Skeletal muscle tissue (tissue), 4 donors: ENCODE data around the gene CGNL1. TPM values are rescaled to one million over a fixed set of nuclear protein-coding genes. Genes with fewer than 3 reads are reported as not detected.

Source experiments
- H3K27ac ChIP-seq: one replicate; pipeline ENCODE4 v1.7.0; 2013; ENCODE audit warnings: mild to moderate bottlenecking, low read depth, low read length, inconsistent platforms
- H3K27me3 ChIP-seq, 3 donors: one replicate each; pipeline ENCODE4 v1.7.0; 2013; ENCODE audit warnings: low read length in 3 of 3; ENCODE audit not compliant: control insufficient read depth in 3 of 3, insufficient read depth in 3 of 3
- H3K36me3 ChIP-seq, 3 donors: one replicate each; pipeline ENCODE4 v1.7.0; 2013; ENCODE audit warnings: low read length in 3 of 3; ENCODE audit not compliant: control insufficient read depth in 3 of 3, insufficient read depth in 3 of 3
- H3K4me1 ChIP-seq, 3 donors: one replicate each; pipeline ENCODE4 v1.7.0; 2013; ENCODE audit warnings: low read length in 3 of 3, mild to moderate bottlenecking in 3 of 3; ENCODE audit not compliant: control insufficient read depth in 3 of 3, insufficient read depth in 3 of 3
- H3K4me3 ChIP-seq, 3 donors: one replicate each; pipeline ENCODE4 v1.7.0; 2013; ENCODE audit warnings: low read length in 3 of 3
- H3K9ac ChIP-seq, 3 donors: one replicate each; pipeline ENCODE4 v1.7.0; 2013; ENCODE audit warnings: low read length in 3 of 3, mild to moderate bottlenecking in 3 of 3, moderate library complexity in 2 of 3, low read depth in 1 of 3
- H3K9me3 ChIP-seq, 3 donors: one replicate each; pipeline ENCODE4 v1.7.0; 2013; ENCODE audit warnings: low read length in 3 of 3; ENCODE audit not compliant: control insufficient read depth in 3 of 3
- total RNA-seq: library from RNA; depleted of rRNA; stranded (reverse); fragments of >200 nt; gene quantifications from one replicate; pipeline ENCODE4 v1.2.3, GENCODE V29; 2014
- donor health status: Osteomylitis.

CGNL1 gene
- total RNA-seq, 1 donor from 2014 or later, result 11.5 TPM

DNA sequence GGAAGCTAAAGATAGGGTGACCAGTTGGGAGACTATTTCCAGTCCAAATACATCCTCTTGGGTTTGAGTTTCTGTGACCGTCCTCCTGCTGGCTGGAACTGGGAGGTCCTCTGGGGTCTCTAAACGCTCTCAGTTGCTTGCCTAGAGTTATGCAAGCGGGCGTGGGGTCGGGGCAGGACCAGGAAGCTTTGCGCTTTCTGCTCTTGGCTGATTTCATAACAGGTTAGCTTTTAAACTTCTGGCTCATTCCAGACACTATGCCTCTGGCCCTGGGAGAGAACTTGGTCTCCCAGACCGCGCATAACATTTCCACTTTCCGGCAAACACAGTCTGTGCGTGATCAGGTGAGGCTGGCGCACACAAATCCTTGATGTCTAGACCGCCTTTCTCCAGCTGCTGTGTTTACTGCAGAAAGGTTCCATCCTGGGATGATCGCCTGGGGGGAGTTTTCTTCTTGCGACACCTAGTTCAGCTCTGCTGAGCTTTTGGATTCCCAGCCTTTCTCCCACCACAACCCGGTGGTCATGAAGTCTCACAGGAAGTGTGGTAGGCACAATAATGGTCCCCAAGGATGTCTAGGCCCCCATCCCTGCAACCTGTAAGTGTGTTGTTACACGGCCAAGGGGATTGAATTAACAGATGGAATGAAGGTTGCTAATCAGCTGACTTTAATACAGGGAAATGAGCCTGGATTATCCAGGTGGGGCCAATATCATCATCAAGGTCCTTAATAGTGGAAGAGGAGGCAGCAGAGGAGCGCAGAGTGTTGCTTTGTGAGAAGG, 23.6 kb upstream of the CGNL1 start:
- Histone ChIP-seq H3K4me3 (no peak overlapping the region), H3K27me3 (peaks cover 0 to 6% (median 0%) of the 10 kb centered on the region in 3 donors), H3K27ac (no peak overlapping the region), H3K9ac (no peak overlapping the region), H3K36me3 (no peaks in the 10 kb centered on the region), H3K9me3 (no peaks in the 10 kb centered on the region), H3K4me1 (no peaks in the 10 kb centered on the region)

DNA sequence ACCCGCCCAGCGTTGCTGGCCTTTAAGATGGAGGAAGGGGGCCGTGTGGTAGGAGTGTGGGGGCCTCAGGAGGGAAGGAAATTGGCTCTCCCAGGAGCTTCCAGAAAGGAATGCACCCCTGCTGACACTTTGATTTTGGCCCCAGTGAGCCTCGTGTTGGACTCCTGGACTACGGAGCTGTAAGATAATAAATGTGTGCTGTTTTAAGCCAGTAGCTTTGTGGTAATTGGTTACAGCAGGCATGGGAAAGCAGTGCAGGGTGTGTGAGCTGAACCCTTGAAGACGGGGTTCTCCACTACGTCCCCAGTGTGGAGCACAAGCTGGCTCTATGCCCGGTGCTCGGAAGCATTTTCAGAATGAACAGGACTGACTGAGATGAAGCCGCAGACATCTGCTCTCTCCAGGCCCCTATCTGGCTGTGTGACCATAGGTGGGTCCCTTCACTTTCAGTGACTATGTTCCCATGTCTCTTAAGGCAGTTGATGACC, 22.9 kb upstream of the CGNL1 start:
- no peak overlapping the region for H3K4me3 ChIP-seq
- H3K27me3 ChIP-seq, result peaks cover 0 to 6% (median 0%) of the 10 kb centered on the region in 3 donors
- H3K27ac ChIP-seq, result no peak overlapping the region
- no peaks in the 10 kb centered on the region for H3K9me3 ChIP-seq
- no peaks in the 10 kb centered on the region for H3K4me1 ChIP-seq
- H3K9ac ChIP-seq, result no peak overlapping the region
- no peaks in the 10 kb centered on the region for H3K36me3 ChIP-seq

DNA sequence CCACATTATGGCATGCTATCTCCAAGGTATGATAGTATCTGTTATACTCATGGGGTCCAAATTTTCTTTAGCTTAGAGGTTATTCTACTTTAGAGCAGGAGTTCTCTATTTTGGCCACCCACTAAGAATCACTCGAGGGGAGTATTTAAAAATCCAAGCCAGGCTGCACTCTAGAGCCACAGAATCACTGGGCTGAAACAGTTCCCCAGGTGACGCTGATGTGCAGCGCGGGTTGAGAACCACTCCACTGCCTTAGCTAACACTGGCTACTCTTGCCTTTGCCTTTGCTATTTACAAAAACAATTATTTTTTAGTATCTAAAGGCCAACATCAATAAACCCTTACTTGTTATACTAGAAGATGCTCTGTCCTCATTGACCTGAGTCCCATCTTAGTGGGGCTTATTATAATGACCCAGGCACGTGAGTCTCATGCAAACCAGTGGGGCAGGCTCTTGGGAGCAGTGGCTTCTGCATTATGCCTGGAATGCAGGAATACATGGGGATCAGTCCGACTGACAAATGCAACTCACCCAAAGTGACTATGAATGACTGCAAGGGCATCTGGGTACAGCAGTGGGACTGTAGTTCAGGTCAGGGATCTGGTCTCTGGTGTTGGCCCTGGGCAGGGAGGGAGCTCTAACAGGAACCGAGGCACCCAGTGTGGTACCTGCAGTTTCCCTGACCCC, 21.7 kb upstream of the CGNL1 start:
- no peaks in the 10 kb centered on the region for H3K4me1 ChIP-seq
- H3K27ac ChIP-seq, result no peak overlapping the region
- H3K27me3 ChIP-seq, result peaks cover 0 to 6% (median 0%) of the 10 kb centered on the region in 3 donors
- no peaks in the 10 kb centered on the region for H3K9me3 ChIP-seq
- no peak overlapping the region for H3K4me3 ChIP-seq
- H3K9ac ChIP-seq, result no peak overlapping the region
- H3K36me3 ChIP-seq, result no peaks in the 10 kb centered on the region

DNA sequence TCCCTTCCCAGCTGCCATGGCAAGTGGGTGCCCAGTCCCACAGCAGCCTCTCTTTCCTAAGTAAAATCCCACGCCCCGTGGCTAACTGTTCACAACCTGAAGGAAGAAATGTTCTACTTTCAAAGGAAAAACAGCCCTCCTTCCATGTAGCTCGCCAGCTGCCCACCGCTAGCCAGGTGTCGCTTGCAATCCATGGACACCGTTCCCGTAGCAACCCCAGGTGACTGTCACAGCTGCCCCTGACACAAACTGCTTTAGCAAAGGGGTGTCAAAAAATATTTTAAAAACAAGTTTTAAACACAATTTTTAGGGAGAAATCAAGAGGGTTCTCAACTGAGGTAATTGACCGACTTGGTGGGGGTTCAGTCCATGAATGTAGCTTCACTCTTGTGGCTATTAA, 21.0 kb upstream of the CGNL1 start:
- Histone ChIP-seq H3K36me3 (no peaks in the 10 kb centered on the region), H3K4me1 (no peaks in the 10 kb centered on the region), H3K9me3 (no peaks in the 10 kb centered on the region), H3K27ac (no peak overlapping the region), H3K9ac (no peak overlapping the region), H3K27me3 (peaks cover 0 to 6% (median 0%) of the 10 kb centered on the region in 3 donors), H3K4me3 (no peak overlapping the region)

DNA sequence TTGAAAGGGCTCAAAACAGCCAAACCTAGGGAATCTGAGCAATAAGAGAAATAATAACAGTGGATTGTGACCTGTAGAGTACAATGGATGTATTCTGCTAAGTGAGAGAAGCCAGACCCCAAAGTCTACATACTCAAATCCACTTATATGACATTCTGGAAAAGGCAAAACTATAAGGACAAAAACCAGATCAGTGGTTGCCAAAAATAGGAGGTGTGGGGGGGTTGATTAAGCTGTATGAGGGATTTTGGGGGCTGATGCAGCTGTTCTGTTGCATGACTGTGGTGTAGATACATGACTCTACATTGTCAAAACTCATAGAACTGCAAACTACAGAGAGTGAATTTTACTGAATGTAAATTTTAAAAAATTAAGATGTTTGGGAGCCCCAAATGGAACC, 20.1 kb upstream of the CGNL1 start:
- H3K9ac ChIP-seq, result no peak overlapping the region
- H3K4me1 ChIP-seq, result no peaks in the 10 kb centered on the region
- no peaks in the 10 kb centered on the region for H3K36me3 ChIP-seq
- no peak overlapping the region for H3K4me3 ChIP-seq
- H3K27ac ChIP-seq, result no peak overlapping the region
- no peaks in the 10 kb centered on the region for H3K9me3 ChIP-seq
- peaks cover 0 to 6% (median 0%) of the 10 kb centered on the region in 3 donors for H3K27me3 ChIP-seq

DNA sequence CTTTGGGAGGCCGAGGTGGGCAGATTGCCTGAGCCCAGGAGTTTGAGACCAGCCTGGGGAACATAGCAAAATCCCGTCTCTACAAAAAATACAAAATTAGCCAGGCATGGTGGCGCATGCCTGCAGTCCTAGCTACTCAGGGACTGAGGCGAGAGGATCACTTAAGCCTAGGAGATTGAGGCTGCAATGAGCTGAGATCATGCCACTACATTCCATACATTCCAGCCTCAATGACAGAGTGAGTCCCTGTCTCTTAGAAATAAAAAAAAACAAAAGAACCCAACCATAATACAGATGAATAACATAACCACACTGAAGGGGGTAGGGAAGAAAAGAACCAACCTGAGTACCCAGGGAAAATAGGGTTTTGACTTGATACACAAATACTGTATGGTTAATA, 19.7 kb upstream of the CGNL1 start:
- Histone ChIP-seq H3K4me1 (no peaks in the 10 kb centered on the region), H3K27ac (no peak overlapping the region), H3K9ac (no peak overlapping the region), H3K4me3 (no peak overlapping the region), H3K27me3 (peaks cover 0 to 6% (median 0%) of the 10 kb centered on the region in 3 donors), H3K36me3 (no peaks in the 10 kb centered on the region), H3K9me3 (no peaks in the 10 kb centered on the region)

DNA sequence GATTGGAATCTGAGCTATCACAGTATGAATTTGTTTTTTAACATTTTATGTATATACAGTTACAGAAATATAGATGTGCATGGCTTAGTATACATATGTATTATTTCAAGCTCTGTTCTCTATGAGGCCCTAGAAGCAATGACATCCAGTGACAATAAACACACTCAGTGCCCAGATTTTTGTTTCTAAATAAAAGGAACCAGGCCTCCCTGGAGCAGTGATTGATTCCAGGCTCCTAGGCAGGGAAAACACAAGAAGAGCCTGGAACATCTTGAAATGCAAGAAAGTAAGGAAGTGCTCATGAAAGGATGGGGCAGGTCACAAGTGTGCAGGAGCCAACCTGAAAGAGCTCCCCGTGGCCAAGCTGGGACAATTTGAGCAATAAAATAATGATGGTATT, 18.5 kb upstream of the CGNL1 start:
- H3K27me3 ChIP-seq, result peaks cover 0 to 6% (median 0%) of the 10 kb centered on the region in 3 donors
- no peaks in the 10 kb centered on the region for H3K4me1 ChIP-seq
- no peaks in the 10 kb centered on the region for H3K36me3 ChIP-seq
- H3K27ac ChIP-seq, result no peak overlapping the region
- H3K9ac ChIP-seq, result no peak overlapping the region
- no peak overlapping the region for H3K4me3 ChIP-seq
- no peaks in the 10 kb centered on the region for H3K9me3 ChIP-seq

DNA sequence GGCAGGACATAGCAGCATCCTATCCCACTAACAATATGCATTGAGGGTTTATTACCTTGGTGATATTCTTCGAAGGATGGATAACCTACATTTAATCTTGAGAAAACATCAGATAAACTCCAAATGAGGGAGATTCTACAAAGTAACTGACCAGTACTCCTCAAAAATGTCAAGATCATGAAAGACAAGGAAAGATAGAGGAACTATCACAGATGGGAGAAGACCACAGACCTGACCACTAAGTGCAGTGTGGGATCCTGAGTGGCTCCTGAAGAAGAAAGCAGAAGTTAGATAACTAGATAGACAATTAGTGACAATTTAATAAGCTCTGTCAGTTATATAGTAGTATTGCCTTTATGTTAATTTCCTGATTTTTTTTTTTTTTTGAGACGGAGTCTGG, 17.7 kb upstream of the CGNL1 start:
- peaks cover 0 to 6% (median 0%) of the 10 kb centered on the region in 3 donors for H3K27me3 ChIP-seq
- H3K36me3 ChIP-seq, result no peaks in the 10 kb centered on the region

DNA sequence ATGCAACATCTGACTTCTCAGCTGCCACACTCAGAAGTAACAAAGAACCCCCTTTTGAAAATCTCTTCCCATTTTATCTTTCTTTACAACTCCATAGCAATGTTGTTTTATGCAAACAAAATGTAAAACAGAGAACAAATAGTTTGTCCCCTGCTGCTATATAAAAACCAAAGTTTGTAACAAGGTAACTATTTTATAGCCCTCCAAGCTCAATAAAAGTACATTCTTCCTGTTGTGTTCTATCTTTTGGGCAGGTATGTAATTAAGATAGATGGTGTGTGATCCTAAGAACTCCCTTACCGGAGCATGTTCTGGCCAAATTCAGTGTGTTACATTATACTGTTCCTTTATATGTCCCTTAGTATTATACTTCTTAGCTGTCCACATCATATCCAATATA, 12.6 kb upstream of the CGNL1 start:
- H3K27ac ChIP-seq, result no peak overlapping the region
- H3K9me3 ChIP-seq, result no peaks in the 10 kb centered on the region
- no peaks in the 10 kb centered on the region for H3K4me1 ChIP-seq
- no peak overlapping the region for H3K4me3 ChIP-seq
- no peak overlapping the region for H3K9ac ChIP-seq
- H3K36me3 ChIP-seq, result no peaks in the 10 kb centered on the region
- H3K27me3 ChIP-seq, result no peaks in the 10 kb centered on the region

More for the DNA sequence above, 17.7 kb upstream of the CGNL1 start:
- Histone ChIP-seq H3K9me3 (no peaks in the 10 kb centered on the region), H3K27ac (no peak overlapping the region), H3K4me3 (no peak overlapping the region), H3K9ac (no peak overlapping the region), H3K4me1 (no peaks in the 10 kb centered on the region)
